ENCODE measurements around the gene RHOA. TPM values are rescaled to one million over a fixed set of nuclear protein-coding genes. Genes with fewer than 3 reads are reported as not detected.

RHOA gene
- total and polyA plus RNA-seq, 2 of the 13 experiments (the other 11 are each of a cell fraction or from before 2014, with no cell fraction given) = 131 to 177 TPM

- TF ChIP-seq HNF1A (IDR thresholded peaks at IDR 0.05; ENCODE audit: low read depth) (no peak; the same call in 1 of the 2 replicates), HNF1A (CRISPR knock-in tag; IDR thresholded peaks at IDR 0.05; ENCODE audit: borderline replicate concordance) (peak; percentile 38; the same call in 1 of the 2 replicates), ZNF207 (IDR thresholded peaks at IDR 0.05; ENCODE audit: borderline replicate concordance) (no peak), ZNF562 (CRISPR knock-in tag; IDR thresholded peaks at IDR 0.05; ENCODE audit: borderline replicate concordance) (no peak), ZNF224 (CRISPR knock-in tag; IDR thresholded peaks at IDR 0.05) (peak; percentile 71), EZH2 (conservative IDR thresholded peaks at IDR 0.05; ENCODE audit: low read depth, low read length) (no peak), ZNF775 (CRISPR knock-in tag; IDR thresholded peaks at IDR 0.05; ENCODE audit: borderline replicate concordance) (no peak), JUND (CRISPR knock-in tag; IDR thresholded peaks at IDR 0.05) (no peak), ZBED4 (CRISPR knock-in tag; IDR thresholded peaks at IDR 0.05; ENCODE audit: borderline replicate concordance) (0 out of 2 replicates have a peak, but pooled peaks have one; percentile 23), THAP8 (CRISPR knock-in tag; IDR thresholded peaks at IDR 0.05; ENCODE audit: borderline replicate concordance) (no peak; the same call in 1 of the 2 replicates), MED13 (CRISPR knock-in tag; IDR thresholded peaks at IDR 0.05) (peak; percentile 80), MYC (CRISPR knock-in tag; IDR thresholded peaks at IDR 0.05; ENCODE audit: borderline replicate concordance) (peak; percentile 99), FOSL1 (CRISPR knock-in tag; IDR thresholded peaks at IDR 0.05; ENCODE audit: borderline replicate concordance) (no peak), ZNF556 (CRISPR knock-in tag; IDR thresholded peaks at IDR 0.05; ENCODE audit: borderline replicate concordance) (no peak; the same call in 1 of the 2 replicates), ETS1 (CRISPR knock-in tag; IDR thresholded peaks at IDR 0.05) (no peak; the same call in 1 of the 2 replicates), ZBTB8A (CRISPR knock-in tag; IDR thresholded peaks at IDR 0.05; ENCODE audit: borderline replicate concordance, low read depth) (no peak), KDM5B (CRISPR knock-in tag; IDR thresholded peaks at IDR 0.05; ENCODE audit: borderline replicate concordance) (peak; percentile 93; the same call in 1 of the 2 replicates), KLF12 (CRISPR knock-in tag; IDR thresholded peaks at IDR 0.05; ENCODE audit: borderline replicate concordance) (peak; percentile 88), ZNF580 (CRISPR knock-in tag; IDR thresholded peaks at IDR 0.05; ENCODE audit: borderline replicate concordance, low read depth) (no peak)
These were observed 53.4 kb downstream of the RHOA start, which contains the start of gene GPX1 (continued) for GRCh38 chr3:49358217-49358883.
